Astrocyte (in vitro differentiated cells and primary cell): ENCODE results near the gene ARAP1. TPM values are rescaled to one million over a fixed set of nuclear protein-coding genes. Genes with fewer than 3 reads are reported as not detected.

Source experiments
- DNase-seq: peaks from one replicate; pipeline ENCODE4 v3.0.0-alpha.2; 2010; ENCODE audit warnings: low read depth
- FAIRE-seq: peaks from 2 replicates; lab custom pipeline; 2011; peaks lifted over from hg19 to GRCh38; lab: Jason Lieb, UNC
- H2AFZ ChIP-seq: 2 replicates; pipeline ENCODE4 v1.6.0; 2012; ENCODE audit warnings: low read depth, low read length, inconsistent platforms
- H3K27ac ChIP-seq: 2 replicates; pipeline ENCODE4 v1.5.1; 2011; ENCODE audit warnings: low read depth, low read length, inconsistent platforms
- H3K27me3 ChIP-seq: 2 replicates; pipeline ENCODE4 v1.6.0; 2011; ENCODE audit warnings: low read length, inconsistent platforms; ENCODE audit not compliant: insufficient read depth
- H3K36me3 ChIP-seq: 2 replicates; pipeline ENCODE4 v1.5.1; 2011; ENCODE audit warnings: low read length, inconsistent platforms; ENCODE audit not compliant: insufficient read depth
- H3K4me1 ChIP-seq: 2 replicates; pipeline ENCODE4 v1.5.1; 2011; ENCODE audit warnings: low read length, inconsistent platforms; ENCODE audit not compliant: insufficient read depth
- H3K4me2 ChIP-seq: 2 replicates; pipeline ENCODE4 v1.6.0; 2012; ENCODE audit warnings: low read length, inconsistent platforms
- H3K4me3 ChIP-seq: 2 replicates; pipeline ENCODE4 v1.5.1; 2011; ENCODE audit warnings: low read depth, mild to moderate bottlenecking, low read length, inconsistent platforms; ENCODE audit not compliant: insufficient read depth
- H3K79me2 ChIP-seq: 2 replicates; pipeline ENCODE4 v1.6.0; 2012; ENCODE audit warnings: mild to moderate bottlenecking, low read length, inconsistent platforms; ENCODE audit not compliant: insufficient read depth
- H3K9ac ChIP-seq: 2 replicates; pipeline ENCODE4 v1.6.0; 2012; ENCODE audit warnings: mild to moderate bottlenecking, low read length, inconsistent platforms
- H3K9me3 ChIP-seq: 2 replicates; pipeline ENCODE4 v1.5.1; 2012; ENCODE audit warnings: low read depth, mild to moderate bottlenecking, low read length, inconsistent platforms; ENCODE audit not compliant: insufficient read depth
- H4K20me1 ChIP-seq: 2 replicates; pipeline ENCODE4 v1.6.0; 2012; ENCODE audit warnings: low read length, inconsistent platforms; ENCODE audit not compliant: insufficient read depth
- H3K27ac Mint-ChIP-seq: one replicate; pipeline ENCODE4 v1.8.0; 2021; ENCODE audit warnings: mild to moderate bottlenecking, mixed read lengths; ENCODE audit not compliant: unreplicated experiment
- H3K27me3 Mint-ChIP-seq: one replicate; pipeline ENCODE4 v1.8.0; 2021; ENCODE audit warnings: low read depth, mixed read lengths; ENCODE audit not compliant: unreplicated experiment
- H3K36me3 Mint-ChIP-seq: one replicate; pipeline ENCODE4 v1.8.0; 2021; ENCODE audit warnings: low read depth, mixed read lengths; ENCODE audit not compliant: unreplicated experiment
- H3K4me1 Mint-ChIP-seq: one replicate; pipeline ENCODE4 v1.8.0; 2021; ENCODE audit warnings: low read depth, mixed read lengths; ENCODE audit not compliant: unreplicated experiment
- H3K4me3 Mint-ChIP-seq: one replicate; pipeline ENCODE4 v1.8.0; 2021; ENCODE audit warnings: mild to moderate bottlenecking, moderate library complexity, mixed read lengths; ENCODE audit not compliant: unreplicated experiment
- H3K9me3 Mint-ChIP-seq: one replicate; pipeline ENCODE4 v1.8.0; 2021; ENCODE audit warnings: mild to moderate bottlenecking, mixed read lengths; ENCODE audit not compliant: unreplicated experiment
- EZH2 ChIP-seq: IDR thresholded peaks from 2 replicates; pipeline ENCODE4 v1.6.1; 2012; ENCODE audit warnings: mild to moderate bottlenecking, low read length, inconsistent platforms; ENCODE audit not compliant: insufficient read depth
- total RNA-seq: library from RNA; stranded (reverse); gene quantifications from 2 replicates; pipeline ENCODE4 v1.2.1, GENCODE V29; 2021
- TF ChIP-seq, protein P1 (sequence below): IDR thresholded peaks from 2 replicates; pipeline ENCODE4 v1.5.1; 2011; ENCODE audit warnings: low read depth, mild to moderate bottlenecking, inconsistent platforms, low read length, moderate library complexity; ENCODE audit not compliant: insufficient read depth

ARAP1 gene
- total RNA-seq, 1 donor from 2014 or later: 31.9 TPM

GRCh38 chr11:72732329-72732728 is 19.9 kb downstream of the ARAP1 start:
- H4K20me1 ChIP-seq: peaks cover 6% of the 10 kb centered on the region
- H3K27me3 ChIP-seq: no peaks in the 10 kb centered on the region
- no peak overlapping the region for H2AFZ ChIP-seq
- H3K4me2 ChIP-seq: no peak overlapping the region
- no peaks in the 10 kb centered on the region for H3K27me3 Mint-ChIP-seq
- no peaks in the 10 kb centered on the region for H3K36me3 ChIP-seq
- no peaks in the 10 kb centered on the region for H3K9me3 Mint-ChIP-seq
- H3K4me3 Mint-ChIP-seq: no peak overlapping the region
- DNase-seq (no peak), FAIRE-seq (no peak)
- H3K9ac ChIP-seq: no peak overlapping the region
- no peak overlapping the region for H3K27ac Mint-ChIP-seq
- peaks cover 20% of the 10 kb centered on the region for H3K4me1 ChIP-seq
- no peak overlapping the region for H3K27ac ChIP-seq
- H3K79me2 ChIP-seq: peaks cover 15% of the 10 kb centered on the region
- peaks cover 10% of the 10 kb centered on the region for H3K36me3 Mint-ChIP-seq
- H3K4me3 ChIP-seq: no peak overlapping the region
- no peaks in the 10 kb centered on the region for H3K9me3 ChIP-seq
- TF ChIP-seq, protein P1, sequence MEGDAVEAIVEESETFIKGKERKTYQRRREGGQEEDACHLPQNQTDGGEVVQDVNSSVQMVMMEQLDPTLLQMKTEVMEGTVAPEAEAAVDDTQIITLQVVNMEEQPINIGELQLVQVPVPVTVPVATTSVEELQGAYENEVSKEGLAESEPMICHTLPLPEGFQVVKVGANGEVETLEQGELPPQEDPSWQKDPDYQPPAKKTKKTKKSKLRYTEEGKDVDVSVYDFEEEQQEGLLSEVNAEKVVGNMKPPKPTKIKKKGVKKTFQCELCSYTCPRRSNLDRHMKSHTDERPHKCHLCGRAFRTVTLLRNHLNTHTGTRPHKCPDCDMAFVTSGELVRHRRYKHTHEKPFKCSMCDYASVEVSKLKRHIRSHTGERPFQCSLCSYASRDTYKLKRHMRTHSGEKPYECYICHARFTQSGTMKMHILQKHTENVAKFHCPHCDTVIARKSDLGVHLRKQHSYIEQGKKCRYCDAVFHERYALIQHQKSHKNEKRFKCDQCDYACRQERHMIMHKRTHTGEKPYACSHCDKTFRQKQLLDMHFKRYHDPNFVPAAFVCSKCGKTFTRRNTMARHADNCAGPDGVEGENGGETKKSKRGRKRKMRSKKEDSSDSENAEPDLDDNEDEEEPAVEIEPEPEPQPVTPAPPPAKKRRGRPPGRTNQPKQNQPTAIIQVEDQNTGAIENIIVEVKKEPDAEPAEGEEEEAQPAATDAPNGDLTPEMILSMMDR: no peak
- no peak for TF ChIP-seq EZH2
- peaks cover 17% of the 10 kb centered on the region for H3K4me1 Mint-ChIP-seq

GRCh38 chr11:72730737-72731136 is 21.5 kb downstream of the ARAP1 start:
- Histone ChIP-seq H3K9ac (no peak overlapping the region), H2AFZ (no peak overlapping the region), H3K9me3 (no peaks in the 10 kb centered on the region), H3K79me2 (peaks cover 5% of the 10 kb centered on the region), H3K4me1 (peaks cover 4% of the 10 kb centered on the region), H3K27me3 (no peaks in the 10 kb centered on the region), H4K20me1 (peaks cover 4% of the 10 kb centered on the region), H3K36me3 (no peaks in the 10 kb centered on the region), H3K4me2 (no peak overlapping the region), H3K27ac (no peak overlapping the region), H3K4me3 (no peak overlapping the region)
- no peak for TF ChIP-seq EZH2
- TF ChIP-seq, protein P1: no peak
- FAIRE-seq (no peak), DNase-seq (no peak)
- H3K9me3 Mint-ChIP-seq: no peaks in the 10 kb centered on the region
- H3K27me3 Mint-ChIP-seq: no peaks in the 10 kb centered on the region
- peaks cover 12% of the 10 kb centered on the region for H3K36me3 Mint-ChIP-seq
- H3K4me3 Mint-ChIP-seq: no peak overlapping the region
- no peak overlapping the region for H3K27ac Mint-ChIP-seq
- H3K4me1 Mint-ChIP-seq: peaks cover 3% of the 10 kb centered on the region

DNA sequence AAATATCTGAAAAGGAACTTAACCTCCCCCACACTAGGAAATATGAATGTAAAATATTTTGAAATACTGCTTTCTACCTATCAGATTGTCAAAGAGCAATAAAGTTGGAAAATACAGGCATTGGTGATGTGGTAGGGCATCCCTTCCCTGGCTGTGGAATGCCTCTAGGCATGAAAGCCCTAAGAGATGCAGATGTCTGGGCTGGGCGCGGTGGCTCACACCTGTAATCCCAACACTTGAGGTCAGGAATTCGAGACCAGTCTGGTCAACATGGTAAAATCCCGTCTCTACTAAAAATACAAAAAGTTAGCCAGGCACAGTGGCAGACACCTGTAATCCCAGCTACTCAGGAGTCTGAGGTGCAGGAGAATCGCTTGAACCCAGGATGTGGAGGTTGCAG is 22.0 kb downstream of the ARAP1 start:
- Histone ChIP-seq H3K79me2 (peaks cover 5% of the 10 kb centered on the region), H3K4me2 (no peak overlapping the region), H3K9me3 (no peaks in the 10 kb centered on the region), H4K20me1 (peaks cover 8% of the 10 kb centered on the region), H3K9ac (no peak overlapping the region), H3K4me1 (no peaks in the 10 kb centered on the region), H3K27ac (no peak overlapping the region), H2AFZ (no peak overlapping the region), H3K27me3 (no peaks in the 10 kb centered on the region), H3K36me3 (no peaks in the 10 kb centered on the region), H3K4me3 (no peak overlapping the region)
- no peak for FAIRE-seq
- Mint-ChIP-seq H3K4me3 (no peak overlapping the region), H3K27me3 (no peaks in the 10 kb centered on the region), H3K27ac (no peak overlapping the region), H3K4me1 (no peaks in the 10 kb centered on the region), H3K9me3 (no peaks in the 10 kb centered on the region), H3K36me3 (peaks cover 12% of the 10 kb centered on the region)
- TF ChIP-seq, protein P1: no peak
- TF ChIP-seq EZH2: no peak
- no peak for DNase-seq
